H1 (cell line): ENCODE data around the gene TP63. TPM values are rescaled to one million over a fixed set of nuclear protein-coding genes. Genes with fewer than 3 reads are reported as not detected.

Experiments
- BRCA1 ChIP-seq: IDR thresholded peaks from 2 replicates; pipeline ENCODE4 v1.6.1; 2012; ENCODE audit warnings: low read depth, low read length, improper control_type of control experiment
- CBX5 ChIP-seq: fragments of 300-800, 300-1000 bp; sonication (generic); IDR thresholded peaks from 2 replicates; pipeline ENCODE4 v1.7.1; 2016; ENCODE audit warnings: antibody characterized with exemption, low read length, low read depth
- CHD2 ChIP-seq: IDR thresholded peaks from 2 replicates; pipeline ENCODE4 v1.6.1; 2012; ENCODE audit warnings: low read length, improper control_type of control experiment
- HDAC2 ChIP-seq, 2 experiments: fragments of 300-600 bp in 1 of 2; sonication (generic) in 1 of 2; IDR thresholded peaks; 2 replicates each; pipeline ENCODE4 v1.6.1; 2011 to 2012; ENCODE audit warnings: low read depth in 2 of 2, low read length in 2 of 2, mild to moderate bottlenecking in 2 of 2, moderate library complexity in 2 of 2, borderline replicate concordance in 1 of 2, inconsistent platforms in 1 of 2
- RAD21 ChIP-seq, 2 experiments: IDR thresholded peaks in 1 of 2; conservative IDR thresholded peaks in 1 of 2; 2 replicates each; pipeline ENCODE4 v1.6.1; 2011; ENCODE audit warnings: low read depth in 2 of 2, low read length in 2 of 2, improper control_type of control experiment in 1 of 2, inconsistent platforms in 1 of 2, mild to moderate bottlenecking in 1 of 2, moderate library complexity in 1 of 2
- SIN3A ChIP-seq, 2 experiments: IDR thresholded peaks in 1 of 2; conservative IDR thresholded peaks in 1 of 2; 2 replicates each; pipeline ENCODE4 v1.6.1; 2011 to 2012; ENCODE audit warnings: low read length in 2 of 2, improper control_type of control experiment in 1 of 2, low read depth in 1 of 2, mild to moderate bottlenecking in 1 of 2
- polyA plus RNA-seq, 7 experiments: library from polyadenylated mRNA; depleted of rRNA in 3 of 7; stranded (reverse) in 5 of 7; unstranded in 2 of 7; fragments of >200 nt in 5 of 7; fragments of 200-250 nt in 2 of 7; gene quantifications; 1 replicate in 5 of 7; 2 replicates in 1 of 7; 4 replicates in 1 of 7; pipeline versions ENCODE4 v1.2.1 to v1.2.3, GENCODE V29; 2011 to 2013; ENCODE audit warnings: missing spikeins in 2 of 7, mixed read lengths in 2 of 7
- total RNA-seq: library from RNA; stranded (reverse); fragmentation: NEBNext Ultra II Directional; extraction: Animal tissue kit (Norgen Biotek cat#: 25700); gene quantifications from 2 replicates; pipeline ENCODE4 v1.2.1, GENCODE V29; 2021

Gene TP63
- total and polyA plus RNA-seq, 2 of the 8 experiments (the other 6 are each of a cell fraction or from before 2014, with no cell fraction given): not detected

GRCh38 chr3:189942948-189943347 lies 311.8 kb downstream of the TP63 start (continued):
- no peak for TF ChIP-seq CBX5
- TF ChIP-seq HDAC2 (IDR thresholded peaks at IDR 0.05; ENCODE audit: borderline replicate concordance in 1 of 2, low read depth in 2 of 2, low read length in 2 of 2): no peak
- TF ChIP-seq CHD2: no peak
- TF ChIP-seq SIN3A (conservative IDR thresholded peaks at IDR 0.05 in 1 of 2, IDR thresholded peaks at IDR 0.05 in 1 of 2; ENCODE audit: low read depth in 1 of 2, low read length in 2 of 2): no peak
- no peak for TF ChIP-seq RAD21 (IDR thresholded peaks at IDR 0.05 in 1 of 2, conservative IDR thresholded peaks at IDR 0.05 in 1 of 2; ENCODE audit: low read depth in 2 of 2, low read length in 2 of 2)
- no peak for TF ChIP-seq BRCA1
